ENCODE data around the gene WSCD1.

The WSCD1 gene

GRCh38 chr17:6069539-6070429 lies at the start of gene WSCD1:
Gene WSCD1, plus strand, starts transcription at chr17:6070379. Its CDS starts 10,280 bp downstream, at chr17:6080659.
- DNase-seq (ENCODE audit: low read depth) = no peak

GRCh38 chr17:6021011-6021400 lies 49.2 kb upstream of the WSCD1 start:
- DNase-seq (ENCODE audit: low read depth) = no peak

- no peak for DNase-seq (ENCODE audit: low read depth)
Observed at GRCh38 chr17:6021627-6022026, 48.6 kb upstream of the WSCD1 start.

- DNase-seq (ENCODE audit: low read depth) = no peak
Observed at GRCh38 chr17:6023036-6023831, 46.9 kb upstream of the WSCD1 start.

GRCh38 chr17:6024576-6024975 lies 45.6 kb upstream of the WSCD1 start:
- no peak for DNase-seq (ENCODE audit: low read depth)

DNA sequence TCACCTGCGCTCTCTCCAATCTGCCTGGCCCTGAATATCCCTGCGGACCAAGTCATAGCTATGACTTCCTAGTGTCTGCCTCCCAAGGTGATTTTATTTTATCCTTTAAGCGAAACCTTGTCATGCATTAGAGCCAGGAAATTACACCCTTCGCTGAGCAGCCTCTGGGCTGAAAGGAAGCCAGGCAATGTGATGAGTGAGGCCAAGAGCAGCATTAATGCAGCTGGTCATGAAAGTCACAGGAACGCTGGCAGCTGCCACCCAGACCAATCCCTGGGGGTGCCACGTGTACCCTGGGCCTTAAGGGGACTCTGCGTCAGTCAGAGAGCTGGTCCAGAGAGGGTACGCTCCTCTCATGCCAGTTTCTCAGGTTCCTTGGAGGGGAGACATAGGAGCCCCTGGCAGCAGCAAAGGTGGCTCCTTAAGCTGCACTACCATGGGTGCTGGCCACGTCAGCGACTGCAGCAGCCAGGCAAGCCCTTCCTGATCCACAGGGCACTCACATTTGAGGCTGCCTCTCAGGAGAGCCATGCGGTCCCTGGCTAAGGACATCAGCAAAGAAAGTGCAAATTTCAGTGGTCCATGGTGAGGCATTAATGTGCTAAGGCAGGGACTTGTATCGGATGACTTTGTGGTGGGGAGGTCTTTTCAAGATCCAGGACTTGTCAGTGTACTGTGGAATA lies 42.7 kb upstream of the WSCD1 start:
- no peak for DNase-seq (ENCODE audit: low read depth)

DNA sequence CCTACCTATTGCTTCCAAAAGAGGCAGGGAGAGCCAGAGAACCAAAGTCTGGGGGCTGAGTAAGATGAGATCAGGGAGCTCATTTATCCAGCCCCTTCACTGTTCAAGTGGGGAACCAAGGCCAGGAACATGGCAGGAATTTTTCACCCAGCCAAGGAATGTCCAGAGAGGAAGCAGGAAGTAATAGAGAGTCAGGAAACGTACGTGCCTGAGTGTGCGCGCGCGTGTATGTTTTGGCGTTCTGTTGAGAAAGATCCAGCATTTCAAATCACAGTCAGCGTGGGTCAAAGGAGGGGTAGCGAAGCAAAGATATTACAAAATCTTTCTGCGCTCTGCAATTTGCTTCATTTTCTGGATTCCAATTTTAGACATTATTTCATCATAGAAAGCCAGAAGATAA lies 41.9 kb upstream of the WSCD1 start:
- DNase-seq (ENCODE audit: low read depth) = no peak

GRCh38 chr17:6035801-6036394 lies 34.3 kb upstream of the WSCD1 start:
- no peak for DNase-seq (ENCODE audit: low read depth)

DNA sequence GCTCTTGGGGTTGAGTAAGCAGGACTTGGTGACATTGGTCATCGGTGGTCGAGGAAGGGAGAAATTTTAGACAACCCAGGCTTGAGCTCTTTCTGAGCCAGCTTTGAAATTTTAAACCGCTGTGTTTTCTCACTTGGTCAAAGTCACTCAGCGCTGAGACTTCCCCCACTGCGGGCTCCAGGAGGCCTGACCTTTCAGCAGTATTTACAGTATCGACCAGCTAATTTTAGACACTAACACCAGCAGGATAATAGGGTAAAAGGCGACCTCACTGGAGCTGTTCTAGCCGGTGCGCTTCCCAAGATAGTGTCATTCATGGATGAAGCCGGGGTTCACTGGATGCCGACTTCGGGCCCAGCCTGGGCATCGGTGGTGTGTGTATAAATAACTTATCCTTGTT lies 29.7 kb upstream of the WSCD1 start:
- no peak for DNase-seq (ENCODE audit: low read depth)

DNA sequence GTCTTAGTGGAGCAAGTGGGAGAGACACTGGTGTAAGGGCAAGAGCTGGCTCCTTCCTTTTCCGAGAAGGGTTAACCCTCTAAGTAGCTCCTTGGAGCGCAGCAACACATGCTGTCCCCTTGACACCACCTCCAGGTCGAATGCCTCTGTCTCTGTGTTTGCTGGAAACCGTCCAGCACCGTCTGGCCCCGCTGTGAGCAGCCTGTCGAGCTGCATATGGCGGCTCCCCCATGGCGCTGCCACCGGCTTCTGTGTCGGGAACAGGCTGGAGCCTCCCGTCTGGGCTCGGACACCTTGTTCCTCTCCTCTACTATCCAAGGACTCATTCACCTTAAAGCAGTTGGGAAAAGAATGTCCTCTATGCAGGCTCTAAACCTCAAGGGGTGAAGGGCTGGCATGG lies 28.9 kb upstream of the WSCD1 start:
- DNase-seq (ENCODE audit: low read depth) = no peak

- no peak for DNase-seq (ENCODE audit: low read depth)
Observed at GRCh38 chr17:6043405-6043804, 26.8 kb upstream of the WSCD1 start.

DNA sequence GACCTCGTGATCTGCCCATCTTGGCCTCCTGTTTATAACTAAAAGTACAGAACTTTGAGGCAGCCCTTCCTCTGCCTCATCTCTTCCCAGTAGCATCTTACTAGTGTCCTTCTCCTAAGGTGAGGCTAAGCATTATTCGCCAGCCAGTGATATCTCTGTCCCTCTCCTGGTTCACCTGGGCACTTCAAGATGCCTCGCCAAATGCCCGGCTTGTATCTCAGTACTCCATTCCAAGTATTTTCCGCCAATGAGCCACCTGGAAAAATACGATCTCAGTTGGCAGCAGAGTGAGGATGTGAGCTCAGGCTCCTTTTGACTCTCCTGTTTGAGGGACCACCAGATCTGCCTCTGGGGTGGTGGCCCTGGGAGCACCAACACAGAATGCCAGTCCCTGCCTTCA lies 25.9 kb upstream of the WSCD1 start:
- DNase-seq (ENCODE audit: low read depth) = no peak

DNA sequence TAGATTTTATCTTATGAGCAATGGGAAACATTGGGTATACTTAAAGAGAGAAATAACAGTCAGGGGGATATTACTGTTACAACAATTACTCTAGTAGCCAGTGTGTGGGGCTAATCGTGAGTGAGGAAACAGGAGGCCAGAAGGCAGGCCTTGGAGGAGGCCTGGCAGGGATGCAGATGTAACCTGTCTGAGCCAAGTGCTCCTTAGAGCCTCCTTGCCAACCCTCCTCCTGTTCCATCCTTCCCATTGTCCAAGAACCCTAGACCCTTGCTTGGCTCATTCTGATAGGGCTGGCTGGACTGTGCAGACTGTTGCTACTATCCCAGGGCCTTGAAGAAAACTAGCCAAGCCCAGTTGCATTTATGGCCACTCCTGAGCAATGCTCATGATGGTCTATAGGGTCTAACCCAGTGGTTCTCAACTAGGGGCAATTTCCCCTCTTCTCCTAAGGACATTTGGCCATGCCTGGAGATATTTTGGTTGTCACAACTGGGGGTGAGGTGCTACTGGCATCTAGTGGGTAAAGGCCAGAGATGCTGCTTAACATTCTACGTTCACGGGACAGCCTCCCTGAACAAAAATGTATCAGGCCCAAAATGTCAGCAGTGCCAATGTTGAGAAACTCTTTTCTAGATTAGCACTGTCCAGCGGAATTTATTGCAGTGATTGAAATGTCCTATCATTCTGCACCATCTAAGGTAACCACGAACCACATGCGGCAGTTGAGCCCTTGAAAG lies 24.4 kb upstream of the WSCD1 start:
- DNase-seq (ENCODE audit: low read depth) = no peak

DNA sequence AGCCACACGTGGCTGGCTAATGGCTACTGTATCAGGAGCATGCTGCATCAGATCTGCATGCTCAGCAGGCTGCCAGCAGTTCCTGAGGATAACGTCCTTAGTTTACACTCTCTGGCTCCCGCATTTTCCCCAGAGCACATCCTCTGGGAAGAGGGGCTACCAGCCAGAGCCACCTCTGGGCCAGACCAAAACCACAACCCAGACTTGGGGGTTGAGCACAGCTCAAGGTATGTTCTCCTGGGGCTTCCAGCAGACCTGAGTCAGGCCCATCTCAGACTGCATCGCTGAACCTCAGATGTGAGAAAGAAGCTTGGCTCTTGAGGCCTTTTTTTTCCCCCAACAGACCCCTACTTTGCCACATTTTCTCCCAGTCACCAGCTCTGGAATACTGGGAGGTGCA lies 23.7 kb upstream of the WSCD1 start:
- no peak for DNase-seq (ENCODE audit: low read depth)

- DNase-seq (ENCODE audit: low read depth) = no peak
Observed at GRCh38 chr17:6046931-6047330, 23.2 kb upstream of the WSCD1 start.

DNA sequence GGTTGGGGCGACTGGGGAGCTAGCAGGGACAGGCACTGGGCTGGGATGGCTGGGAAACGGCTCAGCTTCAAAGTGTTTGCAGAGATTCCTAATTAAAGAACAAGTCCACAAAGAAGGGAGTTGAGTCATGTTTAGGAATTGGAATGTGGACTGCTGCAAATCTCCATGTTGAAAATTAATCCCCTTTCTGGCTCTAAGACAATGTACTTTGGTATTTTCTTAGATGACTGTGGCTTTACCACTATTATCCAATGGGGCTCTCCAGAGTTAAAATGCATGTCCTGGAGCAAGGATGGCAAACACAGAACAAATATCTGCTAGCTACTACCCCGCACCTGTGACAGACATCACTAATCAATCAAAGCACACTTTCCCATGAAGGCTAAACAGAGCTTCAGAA lies 22.2 kb upstream of the WSCD1 start:
- DNase-seq (ENCODE audit: low read depth) = no peak

GRCh38 chr17:6048486-6048885 lies 21.7 kb upstream of the WSCD1 start:
- DNase-seq (ENCODE audit: low read depth) = no peak

GRCh38 chr17:6052926-6053325 lies 17.3 kb upstream of the WSCD1 start:
- no peak for DNase-seq (ENCODE audit: low read depth)

GRCh38 chr17:6054372-6054771 lies 15.8 kb upstream of the WSCD1 start:
- no peak for DNase-seq (ENCODE audit: low read depth)

- no peak for DNase-seq (ENCODE audit: low read depth)
Observed at GRCh38 chr17:6056104-6056503, 14.1 kb upstream of the WSCD1 start.

- DNase-seq (ENCODE audit: low read depth) = no peak
Observed at GRCh38 chr17:6057562-6057961, 12.6 kb upstream of the WSCD1 start.

GRCh38 chr17:6059406-6059805 lies 10.8 kb upstream of the WSCD1 start:
- DNase-seq (ENCODE audit: low read depth) = no peak

Data from HS-5 (cell line).